Measurements from ENCODE around the gene VIL1.

Gene VIL1

DNA sequence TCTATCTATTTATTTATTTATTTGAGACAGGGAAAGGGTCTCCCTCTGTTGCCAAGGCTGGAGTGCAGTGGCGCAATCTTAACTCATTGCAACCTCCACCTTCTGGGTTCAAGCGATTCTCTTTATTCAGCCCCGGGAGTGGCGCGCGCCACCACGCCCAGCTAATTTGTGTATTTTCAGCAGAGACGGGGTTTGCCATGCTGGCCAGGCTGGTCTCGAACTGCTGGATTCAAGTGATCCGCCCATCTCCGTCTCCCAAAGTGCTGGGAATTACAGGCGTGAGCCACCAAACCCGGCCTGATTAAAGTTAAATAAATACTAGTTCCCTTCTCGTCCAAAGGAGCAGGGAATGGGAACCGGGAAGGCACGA, 23.5 kb upstream of the VIL1 start:
- DNase-seq = no peak

DNA sequence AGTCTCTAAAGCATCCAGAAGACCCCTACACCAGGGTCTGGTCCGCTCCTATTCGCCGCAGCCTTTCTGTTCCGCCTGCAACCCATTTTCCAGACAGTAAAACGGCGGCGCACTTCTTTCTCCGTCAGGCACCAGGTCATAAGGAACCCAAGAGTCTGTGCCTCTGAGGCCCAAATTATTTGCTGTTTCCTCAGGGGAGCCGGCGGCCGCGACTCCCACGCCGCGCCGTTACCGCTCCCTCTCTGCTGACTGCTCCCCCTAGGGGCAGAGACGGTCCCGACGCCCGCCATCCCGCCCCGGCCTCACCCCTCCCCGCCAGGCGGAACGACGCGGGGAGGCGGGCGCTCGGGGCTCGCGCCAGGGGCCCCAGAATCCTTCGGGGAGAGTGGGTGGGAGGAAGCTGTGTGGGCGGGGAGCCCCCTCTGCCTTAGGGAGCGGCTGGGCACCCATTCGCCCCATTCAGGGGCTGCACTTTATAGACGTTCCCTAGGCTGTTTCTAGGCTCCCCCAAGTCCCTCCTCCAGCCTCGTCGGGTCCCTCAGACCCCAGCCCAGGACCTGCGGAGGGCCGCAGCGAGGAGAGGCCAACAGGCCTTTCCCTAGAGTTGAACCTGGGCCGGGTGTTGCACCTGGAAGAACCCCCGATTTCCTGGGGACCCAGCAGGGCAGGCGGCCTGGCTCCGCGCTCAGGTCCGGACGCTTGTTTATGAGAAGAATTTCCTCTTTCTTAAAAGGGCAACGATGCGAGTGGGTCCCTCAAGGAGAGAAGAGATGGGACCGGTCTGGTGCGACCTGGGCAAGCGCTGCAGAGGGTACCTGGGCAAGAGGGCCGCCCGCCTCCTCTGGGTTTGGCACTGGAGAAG, 22.9 kb upstream of the VIL1 start:
- DNase-seq = peak; percentile 92

DNA sequence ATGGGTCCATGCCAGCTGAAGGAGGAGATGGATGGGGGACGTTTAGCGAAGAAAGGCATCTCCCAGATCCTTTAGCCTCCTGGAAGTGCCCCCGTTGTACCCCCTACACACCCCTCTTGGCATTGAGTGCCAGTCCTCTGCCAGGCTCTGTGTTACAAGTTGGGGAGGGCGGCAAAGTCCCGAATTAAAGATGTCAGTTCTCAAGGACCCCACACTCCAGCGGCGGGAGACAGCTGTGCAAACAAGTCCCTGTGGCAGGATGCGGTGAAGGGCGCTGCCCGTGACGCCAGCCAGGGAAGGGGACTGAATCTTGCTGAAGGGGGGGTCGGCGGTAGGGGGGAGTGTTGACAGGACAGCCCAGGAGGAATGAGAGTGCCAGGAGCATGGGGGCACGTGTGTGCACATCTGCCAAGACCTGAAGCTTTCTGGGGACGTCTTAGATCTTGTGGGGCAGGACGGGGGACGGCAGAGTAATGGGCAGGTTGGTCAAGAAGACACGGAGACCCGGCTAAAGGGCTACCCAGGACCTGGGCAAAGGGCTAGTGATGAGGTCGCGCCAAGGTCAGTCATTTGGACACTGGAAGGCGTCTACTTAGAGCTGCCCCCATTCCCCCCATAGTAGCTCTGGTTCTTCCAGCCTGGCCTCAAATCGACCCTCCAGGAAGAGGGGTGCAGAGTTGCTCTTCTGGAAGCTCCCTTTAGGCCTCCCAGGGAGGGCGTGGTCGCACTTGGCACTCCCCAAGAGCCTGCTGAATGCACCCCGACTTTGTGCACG, 22.0 kb upstream of the VIL1 start:
- DNase-seq = peak; percentile 33

DNA sequence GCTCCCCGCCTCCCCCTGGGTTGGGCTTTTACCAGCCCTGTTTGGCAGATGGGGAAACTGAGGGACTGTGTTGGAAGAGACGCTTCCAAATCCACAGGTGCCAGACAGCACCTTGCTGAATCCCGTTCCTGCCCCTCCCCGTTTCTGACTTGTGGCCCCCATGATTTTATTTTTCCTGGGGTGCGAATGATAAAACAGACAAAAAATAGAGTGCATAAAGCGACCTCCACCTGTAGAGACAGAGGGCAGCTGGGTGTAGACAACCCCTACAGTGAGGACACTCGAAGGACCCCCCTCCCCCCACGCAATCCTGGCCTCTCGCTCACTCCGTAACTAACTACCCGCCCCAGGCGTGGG, 21.5 kb upstream of the VIL1 start:
- no peak for DNase-seq

DNA sequence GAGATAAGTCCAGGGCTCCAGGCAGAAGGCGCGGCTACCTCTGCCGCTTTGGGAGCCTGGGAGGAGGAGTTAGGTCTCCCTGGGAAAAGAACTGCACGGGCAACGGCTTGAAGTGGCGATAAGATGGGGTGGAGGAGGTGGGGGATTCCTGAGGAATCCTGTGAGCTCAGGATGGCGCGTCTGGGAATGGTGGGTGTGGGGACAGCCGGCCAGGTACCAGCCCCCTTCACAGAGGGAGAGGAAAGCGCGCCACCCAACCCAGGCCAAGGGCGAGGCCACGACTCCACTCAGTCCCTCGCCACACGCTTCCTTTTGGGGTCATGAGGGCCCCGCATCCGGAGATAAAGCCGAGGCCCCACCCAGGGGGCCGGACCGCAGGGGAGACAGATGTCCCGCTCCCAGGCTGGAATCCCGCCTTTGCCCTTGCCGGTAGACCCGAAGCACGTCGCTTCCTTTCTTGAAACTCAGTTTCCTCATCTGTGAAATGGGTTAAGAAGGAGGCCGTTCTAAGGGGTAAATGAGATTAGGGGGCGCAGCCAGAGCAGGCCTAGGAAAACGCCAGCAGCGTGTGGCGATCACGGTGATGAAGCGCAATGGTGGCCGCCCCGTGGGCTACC, 21.0 kb upstream of the VIL1 start:
- peak; percentile 48 for DNase-seq

DNA sequence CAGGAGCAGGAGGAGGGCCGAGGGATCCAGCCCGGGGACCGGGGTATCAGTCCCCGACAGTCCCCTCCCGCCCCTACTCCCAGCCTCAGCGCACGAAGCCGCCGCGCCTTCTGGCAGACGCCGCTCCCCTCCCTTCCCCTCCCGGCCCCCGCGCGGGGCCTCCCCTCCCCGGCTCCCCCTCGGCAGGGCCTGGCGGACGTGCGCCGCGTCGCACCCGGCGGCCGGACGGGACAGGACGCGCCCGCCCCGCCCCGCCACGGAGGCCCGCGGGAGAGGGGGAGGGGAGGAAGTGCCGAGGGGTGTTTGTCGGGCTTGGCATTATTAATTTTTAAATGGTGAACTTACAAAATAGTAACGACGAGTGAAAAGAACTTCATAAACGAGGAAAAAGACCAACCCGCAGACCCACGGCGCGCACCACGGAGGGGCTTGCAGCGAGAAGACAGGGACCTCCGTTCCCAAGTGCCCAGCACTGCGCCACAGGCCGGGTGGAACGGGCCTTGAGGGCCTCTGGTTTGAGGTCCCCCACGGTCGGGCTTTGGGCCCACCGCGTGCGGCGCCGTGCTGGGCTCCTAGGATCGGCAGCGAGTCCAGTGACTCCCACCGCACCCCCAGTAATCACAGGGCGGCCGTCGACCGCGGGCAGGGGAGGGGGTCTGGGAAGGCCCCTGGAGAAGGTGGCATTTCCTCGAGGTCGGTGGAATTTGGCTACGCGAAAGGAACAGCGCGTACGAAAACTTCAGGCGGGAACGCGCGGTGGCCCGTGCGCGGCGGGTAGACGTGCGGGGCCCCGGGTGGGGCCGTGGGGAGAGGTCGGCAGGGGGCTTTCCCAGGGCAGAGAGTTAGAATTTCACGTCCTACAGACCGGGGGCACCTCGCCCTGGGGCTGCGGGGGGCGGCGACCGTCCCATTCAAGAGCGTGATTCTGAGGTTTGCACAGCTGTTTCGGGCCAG, 20.2 kb upstream of the VIL1 start:
- DNase-seq = peak; percentile 22

DNA sequence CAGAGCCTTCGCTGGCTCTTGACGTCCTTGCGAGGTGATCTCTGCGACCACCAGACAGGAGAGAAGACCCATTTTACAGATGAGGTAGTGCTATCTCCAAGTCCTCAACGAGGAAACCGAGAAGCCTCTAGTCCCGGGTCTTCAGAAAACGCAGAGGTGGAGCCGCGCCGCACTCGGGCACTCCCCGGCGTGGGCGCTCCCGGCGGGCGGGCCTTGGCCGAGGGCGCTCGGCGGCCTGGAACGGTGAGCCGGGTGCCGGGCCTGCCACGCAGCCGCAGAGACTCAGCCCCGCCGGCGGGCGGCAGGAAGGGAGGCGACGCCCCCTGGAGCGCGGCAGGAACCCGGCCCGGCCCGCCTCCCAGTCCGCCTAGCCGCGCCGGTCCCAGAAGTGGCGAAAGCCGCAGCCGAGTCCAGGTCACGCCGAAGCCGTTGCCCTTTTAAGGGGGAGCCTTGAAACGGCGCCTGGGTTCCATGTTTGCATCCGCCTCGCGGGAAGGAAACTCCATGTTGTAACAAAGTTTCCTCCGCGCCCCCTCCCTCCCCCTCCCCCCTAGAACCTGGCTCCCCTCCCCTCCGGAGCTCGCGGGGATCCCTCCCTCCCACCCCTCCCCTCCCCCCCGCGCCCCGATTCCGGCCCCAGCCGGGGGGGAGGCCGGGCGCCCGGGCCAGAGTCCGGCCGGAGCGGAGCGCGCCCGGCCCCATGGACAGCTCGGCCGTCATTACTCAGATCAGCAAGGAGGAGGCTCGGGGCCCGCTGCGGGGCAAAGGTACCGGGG, 19.3 kb upstream of the VIL1 start, which contains the start of gene CTDSP1:
CTDSP1 (plus strand) TSS at position 478 of the 776 bp plus-strand sequence; CDS start at position 701, 223 bp downstream.
- DNase-seq = peak; percentile 70

DNA sequence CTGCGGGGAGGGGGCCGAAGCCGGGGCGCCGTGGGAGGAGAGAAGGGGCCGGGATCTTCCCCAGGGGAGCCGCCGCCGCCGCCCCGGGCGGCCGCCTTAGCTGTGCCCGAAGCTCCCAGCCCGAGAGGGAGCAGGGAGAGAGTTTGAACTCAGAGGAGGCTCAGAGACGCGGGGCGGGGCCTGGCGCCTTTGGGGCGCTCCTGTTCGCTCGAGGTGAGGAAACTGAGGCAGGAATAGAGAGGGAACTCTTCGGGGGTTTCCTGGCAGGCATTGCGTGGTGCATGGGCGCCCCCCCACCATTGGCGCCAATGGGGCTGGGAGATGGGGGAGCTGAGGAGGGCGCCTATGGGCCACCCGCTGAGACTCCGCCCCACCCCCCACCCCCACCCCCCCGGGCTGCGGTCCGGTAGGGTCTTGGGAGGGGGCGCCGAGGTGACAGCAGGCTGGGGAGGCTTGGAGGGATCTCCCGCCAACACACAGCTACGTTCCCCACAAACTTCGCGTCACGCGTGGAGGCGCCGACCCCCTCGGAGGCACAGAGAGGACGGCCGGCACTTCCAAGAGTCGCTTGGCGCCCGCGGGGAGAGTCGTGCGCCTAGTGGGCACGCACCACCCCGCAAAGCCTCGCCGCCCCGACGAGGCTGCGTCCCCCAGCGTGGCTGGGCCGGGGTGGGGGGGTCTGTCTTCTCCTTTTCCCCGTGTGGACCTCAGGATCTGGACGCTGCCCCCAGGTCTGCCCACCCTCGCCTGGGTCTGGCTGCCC, 18.6 kb upstream of the VIL1 start:
- DNase-seq = no peak

DNA sequence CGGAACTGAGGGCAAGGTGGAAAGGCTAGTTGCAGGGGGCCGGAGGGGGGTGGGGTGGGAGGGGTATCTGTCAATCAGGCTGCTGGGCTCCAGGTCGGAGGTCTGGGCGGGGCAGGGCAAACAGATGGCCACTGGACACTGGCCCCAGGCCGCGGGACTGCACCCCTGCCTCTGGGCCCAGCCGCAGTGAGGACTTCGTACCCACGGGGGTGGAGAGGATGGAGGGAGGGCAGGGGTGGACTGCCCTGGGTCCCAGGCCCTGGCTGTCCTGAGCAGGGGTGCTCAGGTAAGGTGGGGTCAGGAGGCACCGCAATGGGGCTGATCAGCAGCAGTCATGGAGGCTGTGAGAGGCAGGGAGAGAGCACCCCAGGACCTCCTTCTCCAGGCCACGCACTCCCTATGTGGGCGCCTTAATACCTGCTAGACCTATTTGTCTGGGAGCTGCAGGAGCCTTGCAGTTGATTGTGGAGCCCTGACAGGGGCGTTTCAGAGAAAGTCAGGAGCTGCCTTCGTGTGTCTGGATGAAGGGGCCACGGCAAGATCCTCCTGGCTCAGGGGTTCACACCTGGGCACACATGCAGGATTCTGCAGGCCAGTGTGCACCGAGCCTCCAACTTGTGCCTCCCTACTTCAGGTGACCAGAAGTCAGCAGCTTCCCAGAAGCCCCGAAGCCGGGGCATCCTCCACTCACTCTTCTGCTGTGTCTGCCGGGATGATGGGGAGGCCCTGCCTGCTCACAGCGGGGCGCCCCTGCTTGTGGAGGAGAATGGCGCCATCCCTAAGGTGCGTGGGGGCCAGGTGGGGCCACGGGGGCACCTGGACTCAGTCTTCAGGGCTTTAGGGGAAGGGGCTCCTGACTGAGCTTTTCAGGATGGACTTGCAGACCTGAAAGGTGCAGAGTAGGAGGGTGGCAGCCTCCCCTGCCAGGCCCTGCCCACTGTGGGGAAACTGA, 17.7 kb upstream of the VIL1 start:
- no peak for DNase-seq

DNA sequence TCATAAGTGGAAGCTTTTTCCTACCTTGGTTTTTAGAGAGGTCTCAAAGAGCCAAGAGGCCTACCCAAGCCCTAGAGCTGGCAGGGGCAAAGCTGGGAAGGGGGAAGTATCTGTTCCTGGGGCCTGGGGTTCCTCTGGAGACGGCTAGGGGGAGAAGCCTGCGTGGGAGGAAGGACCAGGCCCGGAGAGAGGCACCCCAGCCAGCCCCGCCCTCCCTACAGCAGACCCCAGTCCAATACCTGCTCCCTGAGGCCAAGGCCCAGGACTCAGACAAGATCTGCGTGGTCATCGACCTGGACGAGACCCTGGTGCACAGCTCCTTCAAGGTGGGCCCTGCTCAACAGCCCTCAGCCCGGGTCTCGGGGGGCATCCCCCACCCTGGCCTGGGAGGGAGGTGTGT, 17.0 kb upstream of the VIL1 start:
- no peak for DNase-seq

DNA sequence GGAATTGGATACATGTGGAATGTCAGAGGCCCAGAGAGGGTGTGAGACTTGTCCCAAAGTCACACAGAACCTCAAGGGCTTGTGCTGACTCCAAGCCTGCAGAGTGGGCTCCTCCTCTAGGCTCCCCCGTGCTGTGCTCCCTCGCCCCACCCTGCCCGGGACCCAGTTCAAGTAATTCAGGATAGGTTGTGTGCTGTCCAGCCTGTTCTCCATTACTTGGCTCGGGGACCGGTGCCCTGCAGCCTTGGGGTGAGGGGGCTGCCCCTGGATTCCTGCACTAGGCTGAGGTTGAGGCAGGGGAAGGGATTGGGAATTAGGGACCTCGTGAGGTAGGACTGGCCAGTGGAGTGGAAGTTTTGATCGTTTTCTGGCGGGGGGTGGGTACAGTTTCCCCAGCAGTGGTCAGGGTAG, 16.4 kb upstream of the VIL1 start:
- no peak for DNase-seq

DNA sequence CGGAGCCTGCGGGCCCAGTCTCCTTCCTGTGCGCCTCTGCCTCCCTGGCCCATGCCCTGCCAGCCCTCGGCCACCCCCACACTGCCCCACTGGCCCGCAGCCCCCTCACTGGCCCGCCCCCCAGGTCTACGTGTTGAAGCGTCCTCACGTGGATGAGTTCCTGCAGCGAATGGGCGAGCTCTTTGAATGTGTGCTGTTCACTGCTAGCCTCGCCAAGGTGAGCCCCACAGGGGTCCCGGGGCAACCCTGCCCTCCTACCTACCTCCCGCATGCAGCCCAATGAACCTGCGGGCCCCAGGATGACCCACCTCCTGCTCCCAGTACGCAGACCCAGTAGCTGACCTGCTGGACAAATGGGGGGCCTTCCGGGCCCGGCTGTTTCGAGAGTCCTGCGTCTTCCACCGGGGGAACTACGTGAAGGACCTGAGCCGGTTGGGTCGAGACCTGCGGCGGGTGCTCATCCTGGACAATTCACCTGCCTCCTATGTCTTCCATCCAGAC, 16.0 kb upstream of the VIL1 start:
- DNase-seq = no peak

DNA sequence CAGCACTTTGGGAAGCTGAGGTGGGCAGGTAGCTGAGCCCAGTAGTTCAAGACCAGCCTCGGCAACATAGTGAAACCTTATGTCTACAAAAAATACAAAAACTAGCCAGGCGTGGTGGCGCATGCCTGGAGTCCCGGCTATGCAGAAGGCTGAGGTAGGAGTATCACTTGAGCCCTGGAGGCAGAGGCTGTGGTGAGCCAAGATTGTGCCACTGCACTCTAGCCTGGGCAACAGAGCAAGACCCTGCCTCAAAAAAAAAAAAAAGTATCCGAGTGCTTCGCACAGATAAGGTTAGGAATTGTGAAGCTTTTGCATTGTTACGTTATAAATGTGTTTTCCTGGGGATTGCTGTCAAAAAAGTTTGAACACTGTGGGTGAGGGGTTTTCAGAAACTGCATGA, 15.1 kb upstream of the VIL1 start:
- DNase-seq = no peak

DNA sequence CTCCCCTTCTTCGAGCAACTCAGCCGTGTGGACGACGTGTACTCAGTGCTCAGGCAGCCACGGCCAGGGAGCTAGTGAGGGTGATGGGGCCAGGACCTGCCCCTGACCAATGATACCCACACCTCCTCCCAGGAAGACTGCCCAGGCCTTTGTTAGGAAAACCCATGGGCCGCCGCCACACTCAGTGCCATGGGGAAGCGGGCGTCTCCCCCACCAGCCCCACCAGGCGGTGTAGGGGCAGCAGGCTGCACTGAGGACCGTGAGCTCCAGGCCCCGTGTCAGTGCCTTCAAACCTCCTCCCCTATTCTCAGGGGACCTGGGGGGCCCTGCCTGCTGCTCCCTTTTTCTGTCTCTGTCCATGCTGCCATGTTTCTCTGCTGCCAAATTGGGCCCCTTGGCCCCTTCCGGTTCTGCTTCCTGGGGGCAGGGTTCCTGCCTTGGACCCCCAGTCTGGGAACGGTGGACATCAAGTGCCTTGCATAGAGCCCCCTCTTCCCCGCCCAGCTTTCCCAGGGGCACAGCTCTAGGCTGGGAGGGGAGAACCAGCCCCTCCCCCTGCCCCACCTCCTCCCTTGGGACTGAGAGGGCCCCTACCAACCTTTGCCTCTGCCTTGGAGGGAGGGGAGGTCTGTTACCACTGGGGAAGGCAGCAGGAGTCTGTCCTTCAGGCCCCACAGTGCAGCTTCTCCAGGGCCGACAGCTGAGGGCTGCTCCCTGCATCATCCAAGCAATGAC, 14.4 kb upstream of the VIL1 start:
- no peak for DNase-seq

DNA sequence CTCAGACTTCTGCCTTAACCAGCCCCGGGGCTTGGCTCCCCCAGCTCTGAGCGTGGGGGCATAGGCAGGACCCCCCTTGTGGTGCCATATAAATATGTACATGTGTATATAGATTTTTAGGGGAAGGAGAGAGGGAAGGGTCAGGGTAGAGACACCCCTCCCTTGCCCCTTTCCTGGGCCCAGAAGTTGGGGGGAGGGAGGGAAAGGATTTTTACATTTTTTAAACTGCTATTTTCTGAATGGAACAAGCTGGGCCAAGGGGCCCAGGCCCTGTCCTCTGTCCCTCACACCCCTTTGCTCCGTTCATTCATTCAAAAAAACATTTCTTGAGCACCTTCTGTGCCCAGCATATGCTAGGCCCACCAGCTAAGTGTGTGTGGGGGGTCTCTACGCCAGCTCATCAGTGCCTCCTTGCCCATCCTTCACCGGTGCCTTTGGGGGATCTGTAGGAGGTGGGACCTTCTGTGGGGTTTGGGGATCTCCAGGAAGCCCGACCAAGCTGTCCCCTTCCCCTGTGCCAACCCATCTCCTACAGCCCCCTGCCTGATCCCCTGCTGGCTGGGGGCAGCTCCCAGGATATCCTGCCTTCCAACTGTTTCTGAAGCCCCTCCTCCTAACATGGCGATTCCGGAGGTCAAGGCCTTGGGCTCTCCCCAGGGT, 13.7 kb upstream of the VIL1 start:
- no peak for DNase-seq

DNA sequence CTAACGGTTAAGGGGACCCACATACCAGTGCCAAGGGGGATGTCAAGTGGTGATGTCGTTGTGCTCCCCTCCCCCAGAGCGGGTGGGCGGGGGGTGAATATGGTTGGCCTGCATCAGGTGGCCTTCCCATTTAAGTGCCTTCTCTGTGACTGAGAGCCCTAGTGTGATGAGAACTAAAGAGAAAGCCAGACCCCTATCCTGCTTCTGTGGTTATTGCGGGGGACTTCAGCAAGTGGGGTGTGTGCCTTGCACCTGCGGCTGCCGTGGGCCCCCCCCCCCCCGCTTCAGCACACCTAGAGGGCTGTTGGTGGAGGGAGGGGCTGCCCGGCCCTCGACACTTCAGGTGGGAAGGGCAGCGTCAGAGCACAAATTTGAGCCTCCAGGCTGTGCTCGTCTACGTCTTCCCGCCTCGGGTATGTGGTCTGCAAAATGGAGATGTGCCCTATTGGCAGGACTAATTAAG, 13.1 kb upstream of the VIL1 start:
- peak; percentile 69 for DNase-seq

DNA sequence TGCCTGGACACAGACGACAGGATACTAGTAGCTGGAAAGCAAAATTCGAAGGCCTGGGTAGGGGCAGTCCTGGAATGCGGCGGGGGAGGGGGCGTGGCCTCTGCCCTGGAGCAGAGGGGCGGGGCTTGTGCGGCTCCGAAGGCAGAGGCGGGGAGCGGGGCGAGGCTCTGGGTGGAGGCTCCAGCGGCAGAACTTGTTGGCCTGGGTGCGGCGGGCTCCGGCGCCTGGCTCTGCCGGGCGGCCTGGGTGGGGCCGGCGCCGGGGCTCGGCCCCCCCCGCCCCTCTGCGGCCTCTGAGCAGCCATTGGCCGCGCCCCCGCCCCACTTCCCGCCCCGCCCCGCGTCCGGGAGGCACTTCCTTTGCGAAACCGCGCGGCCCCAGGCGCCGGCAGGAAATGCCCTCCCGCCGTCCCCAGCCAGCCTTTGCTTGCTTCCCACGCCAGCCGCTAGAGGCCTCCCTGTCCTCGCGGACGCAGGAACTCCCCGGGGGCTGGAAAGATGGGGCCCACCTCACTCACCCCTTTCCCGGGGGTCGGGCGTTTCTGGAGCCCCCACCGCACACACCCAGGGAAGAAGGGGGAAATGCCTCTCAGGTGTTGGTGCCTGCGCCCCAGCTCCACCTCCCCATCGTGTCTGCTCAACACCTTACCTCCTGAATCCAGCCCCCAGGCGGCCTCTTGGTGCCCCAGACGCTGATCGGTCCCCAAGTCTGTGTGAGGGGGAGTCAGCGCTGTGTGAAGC, 12.5 kb upstream of the VIL1 start:
- peak; percentile 95 for DNase-seq

Measured in NCI-H2227 treated with DMSO at 0.1 percent for 48 hours (cell line).